GM19395 (cell line): ENCODE measurements around the gene DCHS1.

Experiments
- ATAC-seq: cut with Tn5 transposase; IDR thresholded peaks from one replicate; pipeline ENCODE4 v1.9.1; 2021; ENCODE audit warnings: mild to moderate bottlenecking, moderate library complexity; ENCODE audit not compliant: unreplicated experiment

The DCHS1 gene

DNA sequence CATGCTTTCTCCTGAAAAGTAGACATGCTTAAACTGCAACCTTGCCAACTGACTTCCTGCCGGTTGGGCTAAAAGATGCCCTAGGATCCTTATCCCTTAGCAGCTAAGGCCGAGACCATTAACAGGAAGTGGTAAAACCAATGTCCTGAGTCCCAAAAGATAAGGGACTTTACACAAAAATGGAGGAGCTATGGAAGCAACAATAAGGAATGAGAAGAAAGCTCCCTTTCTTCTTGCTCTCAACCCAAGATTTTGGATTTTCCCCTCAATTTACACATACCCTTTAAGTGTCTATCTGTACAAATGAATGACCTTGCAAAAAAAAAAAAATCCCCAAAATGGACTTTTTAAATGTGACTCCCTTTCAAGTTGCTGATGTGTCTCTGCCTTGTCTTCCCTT is 16.4 kb upstream of the DCHS1 start:
- ATAC-seq: no peak

DNA sequence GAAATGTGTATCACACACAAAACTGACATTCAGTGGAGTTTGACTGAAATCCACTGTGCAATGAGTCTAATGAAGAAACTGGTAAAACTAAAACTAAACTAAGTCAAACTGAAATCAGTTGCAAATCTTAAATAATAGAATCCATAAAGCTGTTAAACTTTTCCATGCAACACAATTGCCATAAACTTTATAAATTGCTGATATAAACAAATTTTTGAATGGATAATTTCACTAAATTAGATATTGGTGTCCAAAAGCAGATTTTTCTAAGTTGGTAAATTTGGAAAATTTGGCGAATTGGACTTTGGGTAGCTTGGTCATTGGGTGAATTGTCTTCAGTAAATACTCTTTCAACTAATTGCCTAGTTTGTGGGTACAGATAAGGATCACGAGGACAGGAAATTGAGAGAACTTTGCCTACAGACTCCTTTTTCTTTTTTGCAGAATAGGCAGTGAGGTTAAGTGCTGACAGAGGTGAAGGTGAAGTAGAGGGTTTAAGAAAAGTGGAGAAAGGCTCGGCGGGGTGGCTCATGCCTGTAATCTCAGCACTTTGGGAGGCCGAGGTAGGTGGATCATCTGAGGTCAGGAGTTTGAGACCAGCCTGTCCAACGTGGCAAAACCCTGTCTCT is 14.7 kb upstream of the DCHS1 start:
- no peak for ATAC-seq

DNA sequence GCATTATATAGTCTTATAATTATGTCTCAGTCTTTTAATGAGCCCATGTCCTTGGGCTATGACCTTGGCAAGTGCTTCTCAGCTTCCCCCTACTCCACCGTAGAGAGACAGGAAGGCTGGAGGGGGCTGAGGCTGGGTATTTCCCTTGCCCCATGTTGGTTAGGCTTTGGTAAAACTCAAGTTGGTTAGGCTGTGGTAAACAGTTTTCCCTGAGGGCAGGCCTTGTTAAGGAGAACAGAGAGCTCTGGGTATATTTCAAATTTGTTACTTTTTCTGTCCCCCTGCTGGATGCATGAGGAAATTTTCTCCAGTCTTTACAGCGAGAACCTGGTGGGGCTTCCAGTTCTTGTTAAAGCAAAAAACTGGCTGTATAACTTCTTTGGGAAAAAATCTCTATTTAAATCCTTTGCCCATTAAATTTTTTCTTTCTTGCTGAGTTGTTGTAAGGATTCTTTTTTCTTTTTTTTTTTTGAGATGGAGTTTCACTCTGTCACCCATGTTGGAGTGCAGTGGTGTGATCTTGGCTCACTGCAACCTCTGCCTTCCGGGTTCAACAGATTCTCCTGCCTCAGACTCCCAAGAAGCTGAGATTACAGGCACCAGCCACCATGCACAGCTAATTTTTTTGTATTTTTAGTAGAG is 12.2 kb upstream of the DCHS1 start:
- ATAC-seq: peak; percentile 63

DNA sequence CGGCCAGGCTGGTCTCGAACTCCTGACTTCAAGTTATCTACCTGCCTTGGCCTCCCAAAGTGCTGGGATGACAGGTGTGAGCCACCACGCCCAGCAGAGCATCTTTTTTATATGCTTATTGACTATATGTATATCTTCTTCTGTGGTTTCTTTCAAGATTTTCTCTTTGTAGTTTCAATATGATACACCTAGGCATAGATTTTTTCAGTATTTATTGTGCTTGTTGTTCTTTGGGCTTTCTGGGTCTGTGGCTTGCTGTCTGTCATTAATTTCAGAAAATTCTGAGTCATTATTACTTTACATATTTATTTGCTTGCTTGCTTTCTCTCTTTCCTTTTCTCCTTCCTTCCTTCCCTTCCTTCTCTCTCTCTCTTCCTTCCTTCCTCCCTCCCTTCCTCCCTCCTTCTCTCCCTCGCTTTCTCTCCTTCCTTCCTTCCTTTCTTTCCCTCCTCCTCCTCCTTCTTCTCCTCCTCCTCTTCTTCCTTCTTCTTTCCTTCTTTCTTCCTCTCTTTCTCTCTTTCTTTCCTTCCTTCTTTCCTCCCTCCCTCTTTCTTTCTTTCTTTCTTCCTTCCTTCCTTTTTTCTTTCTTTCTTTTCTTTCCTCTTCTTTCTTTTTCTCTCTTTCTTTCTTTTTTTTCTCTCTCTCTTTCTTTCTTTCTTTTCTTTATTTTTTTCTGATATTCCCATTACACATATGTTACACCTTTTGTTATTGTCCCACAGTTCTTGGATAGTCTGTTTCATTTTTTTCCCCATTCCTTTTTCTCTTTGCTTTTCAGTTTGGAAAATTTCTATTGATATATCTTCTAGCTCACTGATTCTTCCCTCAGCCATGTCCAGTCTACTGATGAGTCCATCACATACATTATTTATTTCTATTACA is 10.9 kb upstream of the DCHS1 start:
- no peak for ATAC-seq

DNA sequence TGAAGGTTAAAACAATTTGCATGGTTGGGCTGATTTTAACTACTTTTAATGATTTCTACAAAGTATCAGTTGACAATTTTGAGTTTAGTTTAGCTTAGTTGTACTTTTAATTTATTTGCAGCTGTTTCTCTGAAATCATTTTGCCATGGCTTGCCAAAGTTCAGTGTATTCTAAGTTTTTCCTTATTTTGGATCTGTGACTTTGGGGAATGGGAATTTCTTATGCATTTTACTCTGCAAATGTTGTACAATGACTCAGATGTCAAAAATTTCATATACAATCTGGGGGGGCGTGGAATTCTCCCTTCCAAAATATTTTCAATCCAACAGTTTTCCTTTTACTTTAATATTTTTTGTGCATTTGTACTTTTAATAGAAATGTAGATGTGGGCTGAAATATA is 8.9 kb upstream of the DCHS1 start:
- ATAC-seq: no peak

DNA sequence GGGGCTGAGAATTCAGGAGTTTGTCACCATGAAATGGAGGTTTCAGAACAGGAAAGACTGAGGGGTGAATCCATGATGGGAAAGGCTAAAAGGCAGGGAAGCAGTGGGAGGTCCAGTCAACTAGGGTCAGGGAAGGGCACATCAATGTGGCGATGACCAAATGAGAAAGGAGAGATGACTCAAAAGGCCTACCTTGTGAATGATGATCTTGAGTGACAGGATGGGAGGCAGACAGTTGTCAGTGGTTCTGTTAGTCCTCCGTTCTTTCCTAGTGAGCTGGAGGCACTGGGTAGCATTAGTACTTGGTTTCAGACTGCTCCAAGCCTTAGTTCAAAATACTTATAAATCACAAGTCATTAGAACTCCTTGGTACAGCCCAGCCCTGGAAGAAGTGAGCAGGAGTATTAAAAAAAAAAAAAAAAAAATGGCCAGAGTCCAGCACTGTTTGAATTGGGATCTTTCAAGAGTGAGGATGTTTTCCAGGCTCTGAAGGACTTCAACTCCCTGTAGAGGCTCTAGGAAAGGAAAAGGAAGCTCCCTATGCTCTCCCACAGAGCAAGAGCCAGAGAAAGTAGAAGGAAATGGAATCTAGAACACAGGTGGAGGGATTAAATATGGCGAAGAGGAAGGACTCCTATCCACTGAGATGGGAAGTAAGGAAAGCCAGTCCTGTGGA is 8.3 kb upstream of the DCHS1 start:
- ATAC-seq: no peak

DNA sequence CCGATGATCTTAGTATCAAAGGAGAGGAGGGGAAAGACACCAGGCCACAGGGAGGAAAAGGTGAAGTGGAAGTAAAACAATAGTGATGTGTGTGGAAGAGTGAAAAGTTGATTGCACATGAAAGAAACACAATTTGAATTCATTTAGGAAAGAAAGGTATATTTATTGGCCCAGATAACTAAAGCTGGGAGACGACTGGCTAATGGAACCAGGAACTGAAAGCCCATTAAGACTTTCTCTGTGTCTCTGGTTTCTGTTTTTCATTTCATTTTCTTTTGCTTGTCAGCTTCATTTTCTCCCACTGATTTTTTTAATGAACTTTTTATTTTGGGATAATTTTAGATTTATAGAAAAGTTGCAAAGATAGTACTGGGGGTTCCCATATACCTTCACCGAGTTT is 5.1 kb upstream of the DCHS1 start:
- ATAC-seq: no peak

DNA sequence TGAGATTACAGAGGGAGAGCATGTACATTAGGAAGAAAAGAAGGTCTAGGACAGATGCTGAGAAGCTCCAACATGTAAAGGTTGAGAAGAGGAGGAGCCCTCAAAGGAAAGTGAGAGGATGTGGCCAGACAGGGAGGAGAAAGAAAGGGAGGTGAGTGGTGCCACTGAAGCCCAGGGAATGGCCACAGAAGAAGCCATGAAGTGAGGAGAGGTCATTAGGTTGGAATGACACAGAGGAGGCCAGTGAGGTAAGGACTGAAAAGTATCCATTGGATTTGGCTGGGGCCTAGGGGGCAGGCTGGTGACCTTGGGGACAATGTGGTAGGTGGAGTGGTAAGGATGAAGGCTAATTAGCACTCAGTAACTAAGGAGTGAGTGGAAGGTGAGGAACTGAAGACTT is 3.0 kb upstream of the DCHS1 start:
- ATAC-seq: no peak

DNA sequence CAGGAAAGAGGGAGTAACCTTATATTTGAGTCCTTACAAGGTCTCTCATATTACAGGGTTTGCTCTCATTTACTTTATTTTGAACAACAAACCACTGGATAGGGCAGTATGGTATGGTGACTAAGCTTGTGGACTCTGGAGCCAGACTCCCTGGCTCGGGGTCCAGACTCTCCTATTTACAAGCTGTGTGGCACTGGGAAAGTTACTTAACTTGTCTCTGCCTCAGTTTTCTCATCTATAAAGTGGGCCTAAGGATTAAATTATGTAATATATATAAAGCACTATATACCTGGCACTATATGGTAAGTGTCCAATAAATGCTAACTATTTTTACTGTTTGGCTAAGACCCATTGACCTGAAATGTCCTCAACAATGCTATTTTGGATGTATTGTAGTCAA is 1.7 kb upstream of the DCHS1 start:
- ATAC-seq: no peak

DNA sequence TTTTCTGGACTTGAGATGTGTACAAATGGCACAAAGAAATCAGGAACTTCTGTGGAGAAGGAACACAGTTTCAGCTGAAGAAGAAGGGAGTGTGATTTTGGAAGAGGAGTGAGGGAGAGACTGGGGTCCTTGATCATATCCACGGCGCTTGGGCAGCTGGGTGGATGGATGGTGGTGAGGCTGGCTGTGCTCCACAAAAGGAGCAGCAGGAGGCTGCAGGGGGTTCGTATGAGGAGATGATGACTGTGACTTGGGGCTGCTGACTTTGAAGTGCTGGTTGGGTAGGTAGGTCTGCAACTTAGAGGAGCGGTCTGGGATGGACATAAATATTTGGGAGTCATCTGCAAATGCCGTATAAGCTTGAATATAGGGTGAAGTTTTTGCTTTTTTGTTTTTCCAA is 1.3 kb upstream of the DCHS1 start:
- ATAC-seq: no peak

DNA sequence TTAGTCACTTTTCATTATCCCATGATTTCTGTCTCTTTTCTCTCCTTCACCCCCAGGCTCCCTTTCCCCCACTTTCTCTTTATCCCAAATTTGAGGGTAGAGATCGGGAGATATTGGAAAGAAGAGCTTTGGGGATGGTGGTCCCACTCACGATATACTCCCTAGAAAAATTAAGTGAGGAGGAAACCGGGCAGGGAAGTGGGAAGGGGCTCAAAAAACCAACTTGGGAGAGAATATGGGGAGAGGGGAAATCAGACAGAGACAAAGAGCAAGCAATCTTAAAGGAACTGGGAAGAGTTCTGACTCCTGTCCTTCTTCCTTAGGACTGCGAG is 941 bp upstream of the DCHS1 start:
- no peak for ATAC-seq

DNA sequence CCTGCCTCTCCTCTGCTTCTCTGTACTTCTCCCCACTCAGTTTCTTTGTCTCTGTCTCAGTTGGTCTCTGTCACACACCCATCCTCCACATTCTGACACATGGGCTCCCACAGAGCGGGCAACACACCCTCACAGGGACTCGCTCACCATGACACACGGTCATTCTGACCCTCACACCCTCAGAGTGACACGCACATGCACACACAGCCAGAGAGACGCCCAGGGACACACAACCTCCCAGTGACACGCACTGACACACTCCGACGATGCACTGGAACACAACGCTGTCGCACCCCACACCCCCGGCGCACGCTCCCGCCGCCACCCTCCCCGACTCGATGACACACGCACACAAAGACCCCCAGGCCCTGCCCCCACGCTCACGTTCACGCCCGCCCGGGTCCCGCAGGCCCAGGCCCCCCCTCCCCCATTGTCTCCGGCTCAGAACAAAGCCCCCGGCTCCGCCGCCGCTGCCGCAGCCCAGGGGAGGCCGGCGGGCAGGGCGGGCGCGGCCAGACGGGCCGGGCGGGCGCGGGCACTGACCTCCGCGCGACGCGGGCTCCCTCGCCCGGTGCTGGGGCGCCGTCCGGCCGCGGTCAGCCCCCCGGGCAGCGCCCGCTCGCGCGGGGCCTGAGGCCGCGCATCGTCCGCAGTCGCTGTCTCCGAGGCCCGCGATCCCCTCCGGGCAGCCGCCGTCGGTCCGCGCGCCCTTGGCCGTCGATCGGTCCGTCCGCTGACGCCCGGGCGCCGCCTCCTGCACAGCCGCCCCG is 404 bp downstream of the DCHS1 start:
- ATAC-seq: no peak

DNA sequence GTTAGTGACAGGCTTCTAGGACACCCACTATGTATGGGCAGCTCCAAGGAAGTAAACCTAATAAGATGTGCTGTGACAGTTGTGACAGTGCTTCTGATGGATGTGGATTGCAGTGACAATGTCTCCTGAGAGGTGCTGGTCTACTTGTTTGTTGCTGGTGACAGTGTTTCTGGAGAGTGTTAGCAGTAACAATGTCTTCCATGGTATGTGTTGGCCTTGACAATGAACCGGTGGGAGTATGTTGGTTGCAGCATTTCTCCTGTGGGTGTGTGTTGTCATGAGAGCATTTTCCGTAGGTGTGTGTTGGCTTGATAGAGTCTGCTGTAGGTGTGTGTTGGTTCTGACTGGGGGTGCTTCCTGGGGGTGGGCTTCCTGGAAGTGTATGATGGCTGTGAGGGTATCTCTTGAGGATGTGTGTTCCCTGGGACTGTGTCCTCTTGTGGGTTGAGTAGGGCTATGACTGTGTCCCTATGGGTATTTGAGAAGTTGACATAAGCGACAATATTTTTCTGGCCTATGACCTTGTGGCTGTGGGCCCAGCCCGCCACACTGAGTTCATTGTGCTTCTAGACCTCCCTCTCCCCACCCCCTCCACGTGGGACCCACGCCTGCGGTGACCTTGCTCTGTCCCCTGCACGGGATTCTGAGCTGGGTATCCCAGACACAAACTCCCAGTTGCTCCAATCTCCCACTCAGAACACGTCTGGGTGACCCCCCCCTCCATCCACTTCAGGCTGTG is 1.2 kb downstream of the DCHS1 start:
- no peak for ATAC-seq

DNA sequence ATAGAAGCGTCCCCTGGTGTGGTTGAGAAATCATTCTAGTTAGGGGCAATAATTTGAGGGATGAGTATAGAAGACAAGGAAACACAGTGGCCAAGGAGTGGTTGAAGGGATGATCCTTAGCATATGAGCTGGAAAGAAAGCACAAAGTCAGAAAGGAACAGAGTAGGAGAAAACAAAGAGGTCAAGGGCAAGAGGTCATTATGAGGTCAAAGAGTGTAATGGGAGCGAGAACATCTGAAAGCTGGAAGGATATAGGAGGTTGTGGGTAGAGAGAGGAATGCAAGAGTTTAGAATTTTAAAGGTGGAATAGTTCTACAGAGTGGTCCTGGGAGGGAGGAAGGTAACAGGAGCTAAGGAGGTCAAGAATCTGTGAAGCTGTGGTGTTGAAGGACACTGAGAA is 2.0 kb downstream of the DCHS1 start:
- ATAC-seq: no peak

DNA sequence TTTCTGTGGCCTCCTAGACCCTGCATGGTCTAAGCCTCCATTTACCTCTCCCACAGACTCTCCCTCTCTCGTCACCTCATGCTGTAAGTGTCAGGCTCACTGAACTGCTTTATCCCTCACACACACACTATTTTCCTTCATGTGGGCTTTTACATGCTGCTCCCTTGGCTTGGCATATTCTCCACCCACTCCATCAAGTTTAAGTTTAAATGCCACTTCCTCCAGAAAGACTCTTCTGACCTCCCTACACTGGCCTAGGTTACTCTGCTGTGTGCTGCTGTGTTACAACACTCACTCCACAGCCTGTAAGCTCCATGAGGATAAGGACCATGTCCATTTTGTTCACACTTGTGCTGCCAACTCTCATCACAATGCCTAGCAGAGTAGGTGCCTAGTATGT is 2.5 kb downstream of the DCHS1 start:
- ATAC-seq: no peak

DNA sequence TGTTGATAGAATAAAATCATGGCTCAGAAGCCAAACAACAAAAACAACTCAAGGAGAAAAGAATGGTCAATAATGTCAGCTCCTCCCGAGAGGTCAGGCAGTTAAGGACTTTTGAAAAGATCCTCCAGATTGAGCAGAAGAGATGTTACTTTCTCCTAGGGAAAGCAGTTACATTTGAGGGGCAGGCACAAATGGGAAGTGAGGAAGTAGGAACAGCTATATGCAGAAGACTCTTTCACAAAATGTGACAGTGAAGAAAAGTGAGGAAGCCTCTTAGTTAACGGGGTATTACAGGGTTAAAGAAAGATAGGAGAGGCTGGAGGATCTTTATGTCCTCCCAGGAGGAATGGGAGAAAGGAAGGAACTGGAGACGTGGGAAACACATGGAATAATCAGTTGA is 3.4 kb downstream of the DCHS1 start:
- ATAC-seq: no peak

DNA sequence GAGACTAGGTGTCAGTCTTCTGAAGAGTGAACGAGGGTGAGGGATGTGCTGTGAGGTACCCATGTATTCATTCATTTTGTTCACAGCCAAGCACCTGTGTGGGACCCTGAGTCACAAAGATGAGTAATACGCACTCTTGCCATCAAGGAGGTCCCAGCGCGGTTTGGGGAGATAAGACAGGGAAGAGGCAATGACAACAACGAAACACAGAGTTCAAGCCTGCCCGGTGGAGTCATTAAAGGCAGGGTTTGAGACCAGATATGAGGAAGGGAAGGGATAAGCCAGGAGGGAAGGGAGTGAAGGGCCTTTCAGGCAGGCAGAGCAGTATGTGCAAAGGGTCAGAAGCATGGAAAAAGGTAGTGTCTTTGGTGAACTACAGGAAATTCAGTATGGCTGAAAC is 4.6 kb downstream of the DCHS1 start:
- ATAC-seq: no peak

DNA sequence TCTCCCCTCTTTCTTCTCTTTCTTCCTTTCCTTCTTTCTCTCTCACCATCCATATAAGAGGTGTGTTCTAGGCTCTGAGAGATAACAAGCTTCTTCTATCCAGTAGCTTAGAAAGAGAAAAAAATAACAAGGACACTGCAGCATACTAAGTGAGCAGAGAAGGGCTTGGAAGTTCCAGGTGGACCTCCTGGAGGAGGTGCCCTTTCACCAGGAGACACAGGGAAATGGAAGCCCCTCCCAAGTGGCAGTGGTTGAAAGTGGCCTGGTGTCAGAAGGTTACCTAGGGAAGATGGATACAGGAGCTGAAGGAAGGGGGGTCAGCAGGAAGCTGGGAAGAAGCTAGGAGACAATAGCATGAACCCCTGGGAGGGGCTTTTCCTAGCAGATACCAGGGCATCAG is 5.5 kb downstream of the DCHS1 start:
- no peak for ATAC-seq

DNA sequence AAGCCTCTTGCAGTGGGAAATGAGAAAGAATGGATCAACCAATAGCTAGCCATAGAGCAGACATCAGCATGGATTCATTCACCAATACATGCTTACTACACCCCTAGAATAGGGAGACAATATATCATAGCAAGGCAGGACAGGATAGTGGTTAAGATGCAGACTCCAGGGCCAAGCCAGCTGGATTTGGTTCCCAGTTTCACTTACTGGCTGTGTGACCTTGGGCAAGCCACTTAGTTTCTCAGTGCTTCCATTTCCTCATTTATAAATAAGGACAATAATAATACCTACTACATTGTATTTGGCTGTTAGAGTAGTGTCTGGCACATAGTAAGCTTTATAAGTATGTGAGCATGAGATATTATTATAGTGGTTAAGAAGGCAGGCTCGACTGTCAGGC is 7.1 kb downstream of the DCHS1 start:
- ATAC-seq: no peak

DNA sequence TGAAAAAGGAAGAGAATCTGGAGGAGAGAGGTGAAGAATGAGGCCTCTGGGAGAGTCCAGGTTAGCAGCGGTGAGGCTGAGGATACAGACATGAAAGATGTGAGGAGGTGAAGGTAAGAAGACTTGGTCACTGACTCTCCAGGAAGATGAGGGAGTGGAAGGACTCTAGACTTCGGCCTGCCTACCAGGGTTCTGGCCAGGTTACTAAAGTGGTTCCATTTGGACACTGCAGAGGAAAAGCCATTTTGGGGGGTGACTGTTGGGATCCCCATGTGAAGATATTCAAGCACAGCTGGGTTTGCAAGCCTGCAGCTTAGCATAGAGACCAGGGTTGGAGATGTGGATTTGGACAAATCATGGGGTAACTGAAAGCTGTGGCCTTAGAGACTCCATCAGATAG is 7.8 kb downstream of the DCHS1 start:
- ATAC-seq: no peak
